HepG2 (cell line): ENCODE data around the gene ANKRD61. TPM values are rescaled to one million over a fixed set of nuclear protein-coding genes. Genes with fewer than 3 reads are reported as not detected.

Experiments used
- ARNT2 ChIP-seq: sonication (generic); formaldehyde crosslinking; IDR thresholded peaks from 2 replicates; pipeline ENCODE4 v1.8.0; 2022; ENCODE audit warnings: mild to moderate bottlenecking, low read depth, missing genetic modification reagents, moderate library complexity
- CCDC6 ChIP-seq: sonication (generic); formaldehyde crosslinking; IDR thresholded peaks from 2 replicates; pipeline ENCODE4 v1.8.1; 2022; ENCODE audit warnings: mild to moderate bottlenecking, missing genetic modification reagents, moderate library complexity
- FOXP1 ChIP-seq, 2 experiments: fragments of 450-650 bp in 1 of 2; IDR thresholded peaks; 2 replicates each; pipeline ENCODE4 v1.6.1; 2017 to 2018; ENCODE audit warnings: antibody characterized with exemption in 1 of 2
- LCORL ChIP-seq, 2 experiments: fragments of 450-650 bp in 1 of 2; sonication (generic) in 1 of 2; formaldehyde crosslinking in 1 of 2; IDR thresholded peaks; 2 replicates each; pipeline versions ENCODE4 v1.5.0 to v1.6.1; 2017 to 2020; ENCODE audit warnings: antibody characterized with exemption in 1 of 2, missing genetic modification reagents in 1 of 2
- MAF1 ChIP-seq: sonication (generic); formaldehyde crosslinking; IDR thresholded peaks from 2 replicates; pipeline ENCODE4 v1.5.0; 2020; ENCODE audit warnings: missing genetic modification reagents, borderline replicate concordance
- MAFF ChIP-seq: IDR thresholded peaks from 2 replicates; pipeline ENCODE4 v1.6.1; 2011; ENCODE audit warnings: low read depth, low read length, improper control_type of control experiment
- RNF2 ChIP-seq: fragments of 450-650 bp; conservative IDR thresholded peaks from 2 replicates; pipeline ENCODE4 v1.6.1; 2016; ENCODE audit warnings: low read depth
- SP5 ChIP-seq: IDR thresholded peaks from 2 replicates; pipeline ENCODE4 v1.6.1; 2016; ENCODE audit warnings: low read depth, borderline replicate concordance
- SRSF4 ChIP-seq: fragments of 200-400 bp; formaldehyde crosslinking; IDR thresholded peaks from one replicate; pipeline ENCODE4 v1.6.1; 2018; ENCODE audit warnings: mild to moderate bottlenecking, low read depth, low read length, moderate library complexity; ENCODE audit not compliant: poor library complexity, severe bottlenecking
- TAF15 ChIP-seq: fragments of 200-400 bp; formaldehyde crosslinking; IDR thresholded peaks from one replicate; pipeline ENCODE4 v1.6.1; 2018; ENCODE audit warnings: mild to moderate bottlenecking, low read depth, low read length; ENCODE audit not compliant: poor library complexity, severe bottlenecking
- U2AF1 ChIP-seq: fragments of 200-400 bp; formaldehyde crosslinking; optimal IDR thresholded peaks from 2 replicates; pipeline ENCODE3; 2017; ENCODE audit warnings: mild to moderate bottlenecking, low read depth, low read length
- ZFP90 ChIP-seq: sonication (generic); formaldehyde crosslinking; IDR thresholded peaks from 2 replicates; pipeline ENCODE4 v1.8.0; 2022; ENCODE audit warnings: missing genetic modification reagents, mild to moderate bottlenecking, inconsistent platforms, borderline replicate concordance
- ZNF547 ChIP-seq: sonication (generic); formaldehyde crosslinking; IDR thresholded peaks from 2 replicates; pipeline ENCODE4 v1.5.1; 2020; ENCODE audit warnings: mild to moderate bottlenecking, missing genetic modification reagents
- polyA plus RNA-seq, 8 experiments: library from polyadenylated mRNA; depleted of rRNA in 3 of 8; stranded (reverse) in 7 of 8; unstranded in 1 of 8; fragments of >200 nt; fragmentation: Illumina TruSeq in 4 of 8; extraction: Trizol in 4 of 8; gene quantifications; 2 replicates each; pipeline versions ENCODE4 v1.2.1 to v1.2.3, GENCODE V29; 2011 to 2016; ENCODE audit warnings: low read depth in 4 of 8, missing spikeins in 1 of 8, mixed read lengths in 1 of 8; ENCODE audit not compliant: insufficient read depth in 1 of 8
- total RNA-seq, 5 experiments: library from RNA; depleted of rRNA; stranded (reverse); fragments of >200 nt; fragmentation: Illumina TruSeq; extraction: Trizol; gene quantifications; 2 replicates each; pipeline ENCODE4 v1.2.3, GENCODE V29; 2016; ENCODE audit warnings: low read depth in 1 of 5
- TF ChIP-seq, protein P1 (sequence below): sonication (generic); formaldehyde crosslinking; IDR thresholded peaks from 2 replicates; pipeline ENCODE4 v1.9.0; 2022; ENCODE audit warnings: low read depth, missing genetic modification reagents
- TF ChIP-seq, protein P2 (sequence below): sonication (generic); formaldehyde crosslinking; conservative IDR thresholded peaks from 2 replicates; pipeline ENCODE4 v1.5.0; 2020; ENCODE audit warnings: missing genetic modification reagents
- TF ChIP-seq, protein P3 (sequence below): sonication (generic); formaldehyde crosslinking; IDR thresholded peaks from 2 replicates; pipeline ENCODE4 v1.8.1; 2023; ENCODE audit warnings: mild to moderate bottlenecking, moderate library complexity, missing genetic modification reagents
- TF ChIP-seq, protein P4 (sequence below): IDR thresholded peaks from 2 replicates; pipeline ENCODE4 v1.6.1; 2012; ENCODE audit warnings: inconsistent platforms
- TF ChIP-seq, protein P5 (sequence below): sonication (generic); formaldehyde crosslinking; IDR thresholded peaks from 2 replicates; pipeline ENCODE4 v1.9.0; 2021; ENCODE audit warnings: missing genetic modification reagents, borderline replicate concordance
- TF ChIP-seq, protein P6 (sequence below): sonication (generic); formaldehyde crosslinking; IDR thresholded peaks from 2 replicates; pipeline ENCODE4 v1.5.1; 2020; ENCODE audit warnings: mild to moderate bottlenecking, missing genetic modification reagents, moderate library complexity

ANKRD61 gene
- total and polyA plus RNA-seq, 2 of the 13 experiments (the other 11 are each of a cell fraction or from before 2014, with no cell fraction given) = 0.13 TPM; not detected in 1

DNA sequence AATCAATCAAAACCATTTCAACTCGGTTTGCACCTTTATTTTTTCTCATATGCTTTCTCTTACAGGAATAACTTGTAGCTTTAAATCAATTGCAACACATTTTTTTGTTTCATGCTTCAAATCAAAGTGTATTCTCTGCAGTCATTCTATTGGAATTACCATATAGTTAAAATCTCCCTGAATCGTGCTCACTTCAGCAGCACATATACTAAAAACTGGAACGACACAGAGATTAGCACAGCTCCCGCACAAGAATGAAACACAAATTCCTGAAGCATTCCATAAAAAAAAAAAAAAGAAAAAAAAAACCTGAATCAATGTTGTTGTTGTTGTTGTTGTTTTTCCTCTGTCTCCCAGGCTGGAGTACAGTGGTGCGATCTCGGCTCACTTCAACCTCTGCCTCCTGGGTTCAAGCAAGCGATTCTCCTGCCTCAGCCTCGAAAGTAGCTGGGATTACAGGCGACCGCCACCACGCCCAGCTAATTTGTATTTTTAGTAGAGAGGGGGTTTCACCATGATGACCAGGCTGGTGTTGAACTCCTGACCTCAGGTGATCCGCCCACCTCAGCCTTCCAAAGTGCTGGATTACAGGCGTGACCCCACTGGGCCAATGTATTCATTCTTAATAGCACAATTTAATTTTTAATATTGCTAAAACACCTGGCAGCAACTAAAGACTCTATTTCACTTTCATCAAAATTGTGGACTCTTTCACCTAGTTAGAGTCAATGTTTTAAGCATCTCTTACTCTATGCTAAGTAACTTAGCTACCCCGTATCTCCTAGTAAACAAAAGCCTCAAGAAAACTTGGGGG, 26.3 kb downstream of the ANKRD61 start (continued):
- TF ChIP-seq MAF1 (CRISPR knock-in tag) (no peak), ZNF547 (no peak), ARNT2 (0 out of 2 replicates have a peak, but pooled peaks have one; percentile 19), RNF2 (no peak), LCORL (IDR thresholded peaks at IDR 0.05) (no peak), LCORL (CRISPR knock-in tag; IDR thresholded peaks at IDR 0.05) (no peak), ZFP90 (CRISPR knock-in tag) (no peak), MAFF (no peak), SP5 (peak; percentile 62; the same call in 1 of the 2 replicates), U2AF1 (no peak), FOXP1 (IDR thresholded peaks at IDR 0.05) (peak; percentile 62), FOXP1 (CRISPR knock-in tag; IDR thresholded peaks at IDR 0.05) (no peak), TAF15 (no peak), SRSF4 (no peak), CCDC6 (CRISPR knock-in tag) (no peak)
- TF ChIP-seq, protein P1, sequence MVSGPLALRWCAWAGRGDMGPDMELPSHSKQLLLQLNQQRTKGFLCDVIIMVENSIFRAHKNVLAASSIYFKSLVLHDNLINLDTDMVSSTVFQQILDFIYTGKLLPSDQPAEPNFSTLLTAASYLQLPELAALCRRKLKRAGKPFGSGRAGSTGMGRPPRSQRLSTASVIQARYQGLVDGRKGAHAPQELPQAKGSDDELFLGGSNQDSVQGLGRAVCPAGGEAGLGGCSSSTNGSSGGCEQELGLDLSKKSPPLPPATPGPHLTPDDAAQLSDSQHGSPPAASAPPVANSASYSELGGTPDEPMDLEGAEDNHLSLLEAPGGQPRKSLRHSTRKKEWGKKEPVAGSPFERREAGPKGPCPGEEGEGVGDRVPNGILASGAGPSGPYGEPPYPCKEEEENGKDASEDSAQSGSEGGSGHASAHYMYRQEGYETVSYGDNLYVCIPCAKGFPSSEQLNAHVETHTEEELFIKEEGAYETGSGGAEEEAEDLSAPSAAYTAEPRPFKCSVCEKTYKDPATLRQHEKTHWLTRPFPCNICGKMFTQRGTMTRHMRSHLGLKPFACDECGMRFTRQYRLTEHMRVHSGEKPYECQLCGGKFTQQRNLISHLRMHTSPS (CRISPR knock-in tag) = no peak
- TF ChIP-seq, protein P2, sequence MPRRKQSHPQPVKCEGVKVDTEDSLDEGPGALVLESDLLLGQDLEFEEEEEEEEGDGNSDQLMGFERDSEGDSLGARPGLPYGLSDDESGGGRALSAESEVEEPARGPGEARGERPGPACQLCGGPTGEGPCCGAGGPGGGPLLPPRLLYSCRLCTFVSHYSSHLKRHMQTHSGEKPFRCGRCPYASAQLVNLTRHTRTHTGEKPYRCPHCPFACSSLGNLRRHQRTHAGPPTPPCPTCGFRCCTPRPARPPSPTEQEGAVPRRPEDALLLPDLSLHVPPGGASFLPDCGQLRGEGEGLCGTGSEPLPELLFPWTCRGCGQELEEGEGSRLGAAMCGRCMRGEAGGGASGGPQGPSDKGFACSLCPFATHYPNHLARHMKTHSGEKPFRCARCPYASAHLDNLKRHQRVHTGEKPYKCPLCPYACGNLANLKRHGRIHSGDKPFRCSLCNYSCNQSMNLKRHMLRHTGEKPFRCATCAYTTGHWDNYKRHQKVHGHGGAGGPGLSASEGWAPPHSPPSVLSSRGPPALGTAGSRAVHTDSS (CRISPR knock-in tag) = no peak
- TF ChIP-seq, protein P3, sequence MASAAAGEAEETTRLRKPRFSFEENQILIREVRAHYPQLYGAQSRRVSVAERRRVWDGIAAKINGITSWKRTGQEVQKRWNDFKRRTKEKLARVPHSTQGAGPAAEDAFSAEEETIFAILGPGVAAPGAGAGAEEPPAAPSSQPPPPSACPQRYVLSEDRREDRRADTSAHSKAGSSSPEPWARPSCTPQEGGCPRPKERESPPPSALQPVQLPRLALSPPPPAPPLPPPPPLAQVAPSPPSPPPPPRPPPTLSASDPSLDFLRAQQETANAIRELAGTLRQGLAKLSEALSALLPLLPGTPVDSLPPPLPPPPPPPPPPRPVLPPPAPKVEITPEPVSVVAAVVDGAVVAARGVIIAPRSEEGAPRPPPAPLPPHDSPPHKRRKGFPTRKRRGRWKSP (CRISPR knock-in tag) = no peak
- TF ChIP-seq, protein P4, sequence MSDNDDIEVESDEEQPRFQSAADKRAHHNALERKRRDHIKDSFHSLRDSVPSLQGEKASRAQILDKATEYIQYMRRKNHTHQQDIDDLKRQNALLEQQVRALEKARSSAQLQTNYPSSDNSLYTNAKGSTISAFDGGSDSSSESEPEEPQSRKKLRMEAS = peak; percentile 20; the same call in 1 of the 2 replicates
- TF ChIP-seq, protein P5, sequence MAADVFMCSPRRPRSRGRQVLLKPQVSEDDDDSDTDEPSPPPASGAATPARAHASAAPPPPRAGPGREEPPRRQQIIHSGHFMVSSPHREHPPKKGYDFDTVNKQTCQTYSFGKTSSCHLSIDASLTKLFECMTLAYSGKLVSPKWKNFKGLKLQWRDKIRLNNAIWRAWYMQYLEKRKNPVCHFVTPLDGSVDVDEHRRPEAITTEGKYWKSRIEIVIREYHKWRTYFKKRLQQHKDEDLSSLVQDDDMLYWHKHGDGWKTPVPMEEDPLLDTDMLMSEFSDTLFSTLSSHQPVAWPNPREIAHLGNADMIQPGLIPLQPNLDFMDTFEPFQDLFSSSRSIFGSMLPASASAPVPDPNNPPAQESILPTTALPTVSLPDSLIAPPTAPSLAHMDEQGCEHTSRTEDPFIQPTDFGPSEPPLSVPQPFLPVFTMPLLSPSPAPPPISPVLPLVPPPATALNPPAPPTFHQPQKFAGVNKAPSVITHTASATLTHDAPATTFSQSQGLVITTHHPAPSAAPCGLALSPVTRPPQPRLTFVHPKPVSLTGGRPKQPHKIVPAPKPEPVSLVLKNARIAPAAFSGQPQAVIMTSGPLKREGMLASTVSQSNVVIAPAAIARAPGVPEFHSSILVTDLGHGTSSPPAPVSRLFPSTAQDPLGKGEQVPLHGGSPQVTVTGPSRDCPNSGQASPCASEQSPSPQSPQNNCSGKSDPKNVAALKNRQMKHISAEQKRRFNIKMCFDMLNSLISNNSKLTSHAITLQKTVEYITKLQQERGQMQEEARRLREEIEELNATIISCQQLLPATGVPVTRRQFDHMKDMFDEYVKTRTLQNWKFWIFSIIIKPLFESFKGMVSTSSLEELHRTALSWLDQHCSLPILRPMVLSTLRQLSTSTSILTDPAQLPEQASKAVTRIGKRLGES = no peak
- TF ChIP-seq, protein P6, sequence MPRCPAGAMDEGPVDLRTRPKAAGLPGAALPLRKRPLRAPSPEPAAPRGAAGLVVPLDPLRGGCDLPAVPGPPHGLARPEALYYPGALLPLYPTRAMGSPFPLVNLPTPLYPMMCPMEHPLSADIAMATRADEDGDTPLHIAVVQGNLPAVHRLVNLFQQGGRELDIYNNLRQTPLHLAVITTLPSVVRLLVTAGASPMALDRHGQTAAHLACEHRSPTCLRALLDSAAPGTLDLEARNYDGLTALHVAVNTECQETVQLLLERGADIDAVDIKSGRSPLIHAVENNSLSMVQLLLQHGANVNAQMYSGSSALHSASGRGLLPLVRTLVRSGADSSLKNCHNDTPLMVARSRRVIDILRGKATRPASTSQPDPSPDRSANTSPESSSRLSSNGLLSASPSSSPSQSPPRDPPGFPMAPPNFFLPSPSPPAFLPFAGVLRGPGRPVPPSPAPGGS (CRISPR knock-in tag) = no peak
